Liver (tissue), 3 donors: ENCODE results near the gene HBE1.

Experiments
- EGR1 ChIP-seq, 2 donors: IDR thresholded peaks; 2 replicates each; pipeline ENCODE4 v1.6.1; 2016 to 2018; ENCODE audit warnings: antibody characterized with exemption in 2 of 2, low read depth in 2 of 2
- FOXA1 ChIP-seq: IDR thresholded peaks from 2 replicates; pipeline ENCODE4 v1.6.1; 2016; ENCODE audit warnings: antibody characterized with exemption
- HNF4A ChIP-seq, 2 donors: conservative IDR thresholded peaks; 2 replicates each; pipeline ENCODE4 v1.6.1; 2016; ENCODE audit warnings: antibody characterized with exemption in 2 of 2, mild to moderate bottlenecking in 2 of 2
- HNF4G ChIP-seq: IDR thresholded peaks from 2 replicates; pipeline ENCODE4 v1.6.1; 2016; ENCODE audit warnings: antibody characterized with exemption
- RAD21 ChIP-seq, 2 donors: IDR thresholded peaks; 2 replicates each; pipeline ENCODE4 v1.6.1; 2016; ENCODE audit warnings: antibody characterized with exemption in 2 of 2, mild to moderate bottlenecking in 2 of 2
- TAF1 ChIP-seq: conservative IDR thresholded peaks from 2 replicates; pipeline ENCODE4 v1.6.1; 2016; ENCODE audit warnings: antibody characterized with exemption, mild to moderate bottlenecking
- YY1 ChIP-seq: IDR thresholded peaks from 2 replicates; pipeline ENCODE4 v1.6.1; 2016; ENCODE audit warnings: antibody characterized with exemption, mild to moderate bottlenecking
- TF ChIP-seq, protein P1 (sequence below): IDR thresholded peaks from 2 replicates; pipeline ENCODE4 v1.6.1; 2016; ENCODE audit warnings: antibody characterized with exemption
- TF ChIP-seq, protein P2 (sequence below): IDR thresholded peaks from 2 replicates; pipeline ENCODE4 v1.6.1; 2016; ENCODE audit warnings: antibody characterized with exemption
- TF ChIP-seq, protein P3 (sequence below): fragments of 150-350 bp; IDR thresholded peaks from 2 replicates; pipeline ENCODE4 v1.5.1; 2017; ENCODE audit warnings: improper control_type of control experiment, low read depth, low read length; ENCODE audit not compliant: missing input control
- TF ChIP-seq, protein P4 (sequence below): IDR thresholded peaks from 2 replicates; pipeline ENCODE4 v1.6.1; 2016; ENCODE audit warnings: antibody characterized with exemption, mild to moderate bottlenecking
- TF ChIP-seq, protein P5 (sequence below): IDR thresholded peaks from 2 replicates; pipeline ENCODE4 v1.6.1; 2016; ENCODE audit warnings: antibody characterized with exemption
- donor health status: healthy.
- donor health status: healthy.

DNA sequence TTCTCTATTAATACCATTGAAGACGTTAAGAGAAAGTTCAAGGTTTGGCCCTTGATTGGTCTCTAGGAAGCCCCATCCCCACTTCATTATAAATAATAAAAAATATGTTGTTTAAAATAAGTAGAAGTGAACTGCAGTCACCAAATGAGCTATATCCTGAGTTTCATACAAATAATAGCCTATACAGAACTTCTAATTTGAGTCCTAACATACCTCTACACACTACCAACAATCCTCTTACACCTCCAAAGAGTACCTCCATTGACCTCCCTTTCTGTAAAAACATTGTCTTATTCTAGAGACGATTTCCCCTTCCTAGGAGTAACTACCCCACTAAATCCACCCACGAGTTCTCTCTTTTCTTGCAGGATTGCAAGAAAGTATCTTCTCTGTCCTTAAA is 28.3 kb downstream of the HBE1 start:
- TF ChIP-seq, protein P1, sequence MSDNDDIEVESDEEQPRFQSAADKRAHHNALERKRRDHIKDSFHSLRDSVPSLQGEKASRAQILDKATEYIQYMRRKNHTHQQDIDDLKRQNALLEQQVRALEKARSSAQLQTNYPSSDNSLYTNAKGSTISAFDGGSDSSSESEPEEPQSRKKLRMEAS: no peak
- TF ChIP-seq TAF1 (no peak), RAD21 (IDR thresholded peaks at IDR 0.05) (no peak), FOXA1 (no peak), YY1 (no peak), HNF4A (conservative IDR thresholded peaks at IDR 0.05) (no peak), EGR1 (IDR thresholded peaks at IDR 0.05; ENCODE audit: low read depth in 2 of 2) (no peak), HNF4G (no peak)
- TF ChIP-seq, protein P2, sequence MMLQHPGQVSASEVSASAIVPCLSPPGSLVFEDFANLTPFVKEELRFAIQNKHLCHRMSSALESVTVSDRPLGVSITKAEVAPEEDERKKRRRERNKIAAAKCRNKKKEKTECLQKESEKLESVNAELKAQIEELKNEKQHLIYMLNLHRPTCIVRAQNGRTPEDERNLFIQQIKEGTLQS: no peak
- TF ChIP-seq, protein P3, sequence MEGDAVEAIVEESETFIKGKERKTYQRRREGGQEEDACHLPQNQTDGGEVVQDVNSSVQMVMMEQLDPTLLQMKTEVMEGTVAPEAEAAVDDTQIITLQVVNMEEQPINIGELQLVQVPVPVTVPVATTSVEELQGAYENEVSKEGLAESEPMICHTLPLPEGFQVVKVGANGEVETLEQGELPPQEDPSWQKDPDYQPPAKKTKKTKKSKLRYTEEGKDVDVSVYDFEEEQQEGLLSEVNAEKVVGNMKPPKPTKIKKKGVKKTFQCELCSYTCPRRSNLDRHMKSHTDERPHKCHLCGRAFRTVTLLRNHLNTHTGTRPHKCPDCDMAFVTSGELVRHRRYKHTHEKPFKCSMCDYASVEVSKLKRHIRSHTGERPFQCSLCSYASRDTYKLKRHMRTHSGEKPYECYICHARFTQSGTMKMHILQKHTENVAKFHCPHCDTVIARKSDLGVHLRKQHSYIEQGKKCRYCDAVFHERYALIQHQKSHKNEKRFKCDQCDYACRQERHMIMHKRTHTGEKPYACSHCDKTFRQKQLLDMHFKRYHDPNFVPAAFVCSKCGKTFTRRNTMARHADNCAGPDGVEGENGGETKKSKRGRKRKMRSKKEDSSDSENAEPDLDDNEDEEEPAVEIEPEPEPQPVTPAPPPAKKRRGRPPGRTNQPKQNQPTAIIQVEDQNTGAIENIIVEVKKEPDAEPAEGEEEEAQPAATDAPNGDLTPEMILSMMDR: no peak
- TF ChIP-seq, protein P4, sequence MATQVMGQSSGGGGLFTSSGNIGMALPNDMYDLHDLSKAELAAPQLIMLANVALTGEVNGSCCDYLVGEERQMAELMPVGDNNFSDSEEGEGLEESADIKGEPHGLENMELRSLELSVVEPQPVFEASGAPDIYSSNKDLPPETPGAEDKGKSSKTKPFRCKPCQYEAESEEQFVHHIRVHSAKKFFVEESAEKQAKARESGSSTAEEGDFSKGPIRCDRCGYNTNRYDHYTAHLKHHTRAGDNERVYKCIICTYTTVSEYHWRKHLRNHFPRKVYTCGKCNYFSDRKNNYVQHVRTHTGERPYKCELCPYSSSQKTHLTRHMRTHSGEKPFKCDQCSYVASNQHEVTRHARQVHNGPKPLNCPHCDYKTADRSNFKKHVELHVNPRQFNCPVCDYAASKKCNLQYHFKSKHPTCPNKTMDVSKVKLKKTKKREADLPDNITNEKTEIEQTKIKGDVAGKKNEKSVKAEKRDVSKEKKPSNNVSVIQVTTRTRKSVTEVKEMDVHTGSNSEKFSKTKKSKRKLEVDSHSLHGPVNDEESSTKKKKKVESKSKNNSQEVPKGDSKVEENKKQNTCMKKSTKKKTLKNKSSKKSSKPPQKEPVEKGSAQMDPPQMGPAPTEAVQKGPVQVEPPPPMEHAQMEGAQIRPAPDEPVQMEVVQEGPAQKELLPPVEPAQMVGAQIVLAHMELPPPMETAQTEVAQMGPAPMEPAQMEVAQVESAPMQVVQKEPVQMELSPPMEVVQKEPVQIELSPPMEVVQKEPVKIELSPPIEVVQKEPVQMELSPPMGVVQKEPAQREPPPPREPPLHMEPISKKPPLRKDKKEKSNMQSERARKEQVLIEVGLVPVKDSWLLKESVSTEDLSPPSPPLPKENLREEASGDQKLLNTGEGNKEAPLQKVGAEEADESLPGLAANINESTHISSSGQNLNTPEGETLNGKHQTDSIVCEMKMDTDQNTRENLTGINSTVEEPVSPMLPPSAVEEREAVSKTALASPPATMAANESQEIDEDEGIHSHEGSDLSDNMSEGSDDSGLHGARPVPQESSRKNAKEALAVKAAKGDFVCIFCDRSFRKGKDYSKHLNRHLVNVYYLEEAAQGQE: no peak
- TF ChIP-seq, protein P5, sequence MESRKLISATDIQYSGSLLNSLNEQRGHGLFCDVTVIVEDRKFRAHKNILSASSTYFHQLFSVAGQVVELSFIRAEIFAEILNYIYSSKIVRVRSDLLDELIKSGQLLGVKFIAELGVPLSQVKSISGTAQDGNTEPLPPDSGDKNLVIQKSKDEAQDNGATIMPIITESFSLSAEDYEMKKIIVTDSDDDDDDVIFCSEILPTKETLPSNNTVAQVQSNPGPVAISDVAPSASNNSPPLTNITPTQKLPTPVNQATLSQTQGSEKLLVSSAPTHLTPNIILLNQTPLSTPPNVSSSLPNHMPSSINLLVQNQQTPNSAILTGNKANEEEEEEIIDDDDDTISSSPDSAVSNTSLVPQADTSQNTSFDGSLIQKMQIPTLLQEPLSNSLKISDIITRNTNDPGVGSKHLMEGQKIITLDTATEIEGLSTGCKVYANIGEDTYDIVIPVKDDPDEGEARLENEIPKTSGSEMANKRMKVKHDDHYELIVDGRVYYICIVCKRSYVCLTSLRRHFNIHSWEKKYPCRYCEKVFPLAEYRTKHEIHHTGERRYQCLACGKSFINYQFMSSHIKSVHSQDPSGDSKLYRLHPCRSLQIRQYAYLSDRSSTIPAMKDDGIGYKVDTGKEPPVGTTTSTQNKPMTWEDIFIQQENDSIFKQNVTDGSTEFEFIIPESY: no peak
